GDM1 (cell line): Measurements from ENCODE around the gene IAH1.
"Not testable (repeated sequence)": the region's sequence is repeated elsewhere in the genome, so short reads cannot be mapped to it uniquely, and the experiment has no call there.

Source experiments
- DNase-seq: peaks from one replicate; lab custom pipeline; 2025; lab: John Stamatoyannopoulos, UW

The IAH1 gene

GRCh38 chr2:9473308-9473984, 905 bp upstream of the IAH1 start:
- DNase-seq, result no peak

- DNase-seq, result no peak
Measured at GRCh38 chr2:9473985-9474360, 378 bp upstream of the IAH1 start.

- no peak for DNase-seq
Measured at GRCh38 chr2:9477914-9478313, 3.6 kb downstream of the IAH1 start.

- DNase-seq, result no peak
Measured at GRCh38 chr2:9478526-9478925, 4.2 kb downstream of the IAH1 start.

GRCh38 chr2:9480157-9480556, 5.8 kb downstream of the IAH1 start:
- DNase-seq, result no peak

- DNase-seq, result no peak
Measured at GRCh38 chr2:9483107-9483506, 8.8 kb downstream of the IAH1 start.

- no peak for DNase-seq
Measured at GRCh38 chr2:9484533-9484932, 10.2 kb downstream of the IAH1 start.

- DNase-seq, result no peak
Measured at GRCh38 chr2:9488583-9489547, 14.5 kb downstream of the IAH1 start.

- DNase-seq, result no peak
Measured at GRCh38 chr2:9490789-9491188, 16.4 kb downstream of the IAH1 start.

- DNase-seq, result no peak
Measured at GRCh38 chr2:9492927-9493326, 18.6 kb downstream of the IAH1 start.

GRCh38 chr2:9493478-9493877, 19.1 kb downstream of the IAH1 start:
- DNase-seq, result no peak

GRCh38 chr2:9494081-9494480, 19.7 kb downstream of the IAH1 start:
- no peak for DNase-seq

- no peak for DNase-seq
Measured at GRCh38 chr2:9497017-9497416, 22.7 kb downstream of the IAH1 start.

- no peak for DNase-seq
Measured at GRCh38 chr2:9498210-9498609, 23.9 kb downstream of the IAH1 start.

- DNase-seq, result no peak
Measured at GRCh38 chr2:9508931-9509330, 34.6 kb downstream of the IAH1 start.

- DNase-seq, result not testable (repeated sequence)
Measured at GRCh38 chr2:9513946-9514345, 39.6 kb downstream of the IAH1 start.

- DNase-seq, result no peak
Measured at GRCh38 chr2:9517118-9517782, 42.9 kb downstream of the IAH1 start.

- DNase-seq, result no peak
Measured at GRCh38 chr2:9518163-9518562, 43.8 kb downstream of the IAH1 start.

- DNase-seq, result no peak
Measured at GRCh38 chr2:9518780-9519179, 44.4 kb downstream of the IAH1 start.

- no peak for DNase-seq
Measured at GRCh38 chr2:9519250-9519649, 44.9 kb downstream of the IAH1 start.

- DNase-seq, result no peak
Measured at GRCh38 chr2:9524291-9524690, 49.9 kb downstream of the IAH1 start.

GRCh38 chr2:9525266-9525665, 50.9 kb downstream of the IAH1 start:
- no peak for DNase-seq
